C4-2B (cell line): ENCODE data around the gene MIPOL1.

Source experiments
- CTCF ChIP-seq: fragments of 450-650 bp; conservative IDR thresholded peaks from 2 replicates; pipeline ENCODE4 v1.5.1; 2017; ENCODE audit warnings: mild to moderate bottlenecking
- ZFX ChIP-seq: fragments of 450-650 bp; IDR thresholded peaks from 2 replicates; pipeline ENCODE4 v1.6.1; 2017

GRCh38 chr14:37443461-37443860 is 245.7 kb downstream of the MIPOL1 start:
- TF ChIP-seq CTCF (no peak), ZFX (no peak)
